GM12878 (cell line): ENCODE results near the gene TCF12. TPM values are rescaled to one million over a fixed set of nuclear protein-coding genes. Genes with fewer than 3 reads are reported as not detected.

ENCODE experiments used
- ATAC-seq: fragments of 200-7000 bp; cut with Tn5 transposase; 3 replicates; pipeline ENCODE4 v1.9.1; 2020; ENCODE audit warnings: mild to moderate bottlenecking, moderate library complexity
- BruUV-seq: library from RNA; stranded (reverse); fragments of 400-500 nt; replicated peaks from 2 replicates; lab custom pipeline; 2021; lab: Mats Ljungman, UMichigan
- CTCF ChIA-PET: fragments of 300-600 bp; sonication (Branson Sonifier 250); formaldehyde crosslinking; extraction: SDS; loops from one replicate; lab custom pipeline; 2021; ENCODE audit warnings: inconsistent platforms; lab: Yijun Ruan, JAX
- POLR2A ChIA-PET: fragments of 350-600 bp; formaldehyde crosslinking; extraction: SDS; loops from one replicate; lab custom pipeline; 2021; ENCODE audit warnings: inconsistent platforms; lab: Charles Lee
- RAD21 ChIA-PET: fragments of 300-600 bp; sonication (Branson Sonifier 250); formaldehyde crosslinking; loops from one replicate; lab custom pipeline; 2023; ENCODE audit warnings: antibody characterized with exemption; ENCODE audit not compliant: unreplicated experiment; lab: Charles Lee
- SMC1A ChIA-PET: fragments of 300-600 bp; sonication (Branson Sonifier 250); formaldehyde crosslinking; loops from one replicate; lab custom pipeline; 2023; ENCODE audit not compliant: unreplicated experiment, uncharacterized antibody; lab: Charles Lee
- DNase-seq: peaks from one replicate; pipeline ENCODE4 v3.0.0-alpha.2; 2011; ENCODE audit warnings: low read depth, low spot score
- FAIRE-seq: peaks from 3 replicates; lab custom pipeline; 2011; peaks lifted over from hg19 to GRCh38; lab: Jason Lieb, UNC
- H2AFZ ChIP-seq: 2 replicates; pipeline ENCODE4 v1.6.0; 2011; ENCODE audit warnings: low read depth, low read length, control low read depth; ENCODE audit not compliant: control insufficient read depth
- H3K27ac ChIP-seq: 2 replicates; pipeline ENCODE4 v1.5.1; 2011; ENCODE audit warnings: control low read depth; ENCODE audit not compliant: control insufficient read depth, insufficient read depth
- H3K27me3 ChIP-seq, 2 experiments: replicated peaks in 1 of 2; 2 replicates each; pipeline versions ENCODE4 v1.6.0 to v1.6.1; 2011; ENCODE audit warnings: low read length in 1 of 2; ENCODE audit not compliant: control insufficient read depth in 2 of 2, insufficient read depth in 2 of 2
- H3K36me3 ChIP-seq, 2 experiments: 2 replicates each; pipeline ENCODE4 v1.5.1; 2011; ENCODE audit warnings: low read length in 1 of 2; ENCODE audit not compliant: control insufficient read depth in 2 of 2, insufficient read depth in 2 of 2
- H3K4me1 ChIP-seq: 2 replicates; pipeline ENCODE4 v1.6.1; 2011; ENCODE audit warnings: mild to moderate bottlenecking, low read length, moderate library complexity, mixed read lengths; ENCODE audit not compliant: control insufficient read depth, insufficient read depth
- H3K4me2 ChIP-seq: 2 replicates; pipeline ENCODE4 v1.6.0; 2011; ENCODE audit warnings: control low read depth; ENCODE audit not compliant: control insufficient read depth, insufficient read depth
- H3K4me3 ChIP-seq: fragments of 200-600 bp; sonication (generic); 2 replicates; pipeline ENCODE4 v1.5.1; 2016
- H3K79me2 ChIP-seq: 2 replicates; pipeline ENCODE4 v1.6.0; 2011; ENCODE audit warnings: low read length; ENCODE audit not compliant: control insufficient read depth, insufficient read depth
- H3K9ac ChIP-seq: 2 replicates; pipeline ENCODE4 v1.8.0; 2011; ENCODE audit warnings: low read length, control low read depth, mixed read lengths; ENCODE audit not compliant: control insufficient read depth, insufficient read depth
- H3K9me3 ChIP-seq: replicated peaks from 3 replicates; pipeline ENCODE4 v1.5.1; 2011; ENCODE audit warnings: mild to moderate bottlenecking, low read length; ENCODE audit not compliant: control insufficient read depth, insufficient read depth
- H4K20me1 ChIP-seq: 2 replicates; pipeline ENCODE4 v1.6.0; 2011; ENCODE audit not compliant: control insufficient read depth, insufficient read depth
- EGR1 ChIP-seq, 2 experiments: IDR thresholded peaks; 1 replicate in 1 of 2; 2 replicates in 1 of 2; pipeline ENCODE4 v1.6.1; 2011 to 2012; ENCODE audit warnings: low read depth in 2 of 2, low read length in 2 of 2, borderline replicate concordance in 1 of 2, mild to moderate bottlenecking in 1 of 2, moderate library complexity in 1 of 2
- HDAC2 ChIP-seq: fragments of 200-600 bp; sonication (generic); IDR thresholded peaks from 2 replicates; pipeline ENCODE4 v1.6.1; 2017
- MYC ChIP-seq: IDR thresholded peaks from 2 replicates; pipeline ENCODE4 v1.6.1; 2011; ENCODE audit warnings: mild to moderate bottlenecking, low read length, moderate library complexity, inconsistent platforms; ENCODE audit not compliant: insufficient read depth, insufficient replicate concordance, insufficient read length, severe bottlenecking
- NBN ChIP-seq: fragments of 450-650 bp; IDR thresholded peaks from 2 replicates; pipeline ENCODE4 v1.6.1; 2016
- RCOR1 ChIP-seq: conservative IDR thresholded peaks from 2 replicates; pipeline ENCODE4 v1.6.1; 2012; ENCODE audit warnings: low read depth, low read length, improper control_type of control experiment
- SIN3A ChIP-seq: IDR thresholded peaks from 2 replicates; pipeline ENCODE4 v1.6.1; 2012; ENCODE audit warnings: low read depth, low read length, improper control_type of control experiment
- SIX5 ChIP-seq: IDR thresholded peaks from 2 replicates; pipeline ENCODE4 v1.6.1; 2011; ENCODE audit warnings: mild to moderate bottlenecking, low read depth, low read length, moderate library complexity; ENCODE audit not compliant: severe bottlenecking
- SMAD5 ChIP-seq: IDR thresholded peaks from 2 replicates; pipeline ENCODE4 v1.6.1; 2016; ENCODE audit warnings: antibody characterized with exemption, low read depth
- TAF1 ChIP-seq: IDR thresholded peaks from 2 replicates; pipeline ENCODE4 v1.6.1; 2011; ENCODE audit warnings: mild to moderate bottlenecking, low read depth, low read length, borderline replicate concordance
- WRNIP1 ChIP-seq: IDR thresholded peaks from 2 replicates; pipeline ENCODE4 v1.6.1; 2011; ENCODE audit warnings: low read depth, low read length, improper control_type of control experiment, borderline replicate concordance
- ZZZ3 ChIP-seq: IDR thresholded peaks from 2 replicates; pipeline ENCODE4 v1.6.1; 2011; ENCODE audit warnings: low read depth; ENCODE audit not compliant: control insufficient read depth, insufficient read length
- WGBS: methylation state at CpG from one replicate; pipeline ENCODE4 v1.1.6; 2016; ENCODE audit warnings: low lambda C conversion rate; ENCODE audit not compliant: insufficient replicate concordance, insufficient coverage; ENCODE audit errors: missing lambda C conversion rate; 5-methylcytosine and 5-hydroxymethylcytosine counted together
- in situ Hi-C: fragments of 300-500 bp; cut with MboI; formaldehyde crosslinking; loops from 9 replicates; pipeline ENCODE4 v1.14.3; 2018; ENCODE audit warnings: mixed read lengths
- intact Hi-C: fragments of 100-400 bp; cut with micrococcal nuclease; formaldehyde crosslinking; loops from one replicate; pipeline ENCODE4 v1.14.2; 2022; ENCODE audit not compliant: unreplicated experiment
- polyA plus RNA-seq, 11 experiments: library from polyadenylated mRNA; depleted of rRNA in 4 of 11; unstranded in 6 of 11; stranded (reverse) in 5 of 11; fragments of >200 nt; fragmentation: Nextera tagmentation in 4 of 11; fragmentation: Illumina TruSeq in 1 of 11; extraction: Ambion mirVana in 4 of 11; extraction: Trizol in 1 of 11; gene quantifications; 1 replicate in 1 of 11; 2 replicates in 10 of 11; pipeline versions ENCODE4 v1.2.1 to v1.2.3, GENCODE V29; 2011 to 2016; ENCODE audit warnings: inconsistent platforms in 2 of 11, missing spikeins in 2 of 11, low read depth in 1 of 11
- total RNA-seq, 4 experiments: library from RNA; depleted of rRNA in 3 of 4; stranded (reverse); fragments of >200 nt in 3 of 4; fragmentation: Illumina TruSeq in 1 of 4; extraction: Trizol in 1 of 4; gene quantifications; 2 replicates each; pipeline versions ENCODE4 v1.2.1 to v1.2.3, GENCODE V29; 2013 to 2021
- TF ChIP-seq, protein P1 (sequence below): fragments of 450-650 bp; formaldehyde crosslinking; IDR thresholded peaks from 2 replicates; pipeline ENCODE4 v1.5.0; 2022; ENCODE audit warnings: mild to moderate bottlenecking, missing genetic modification characterization
- TF ChIP-seq, protein P2 (sequence below): fragments of 450-650 bp; IDR thresholded peaks from 2 replicates; pipeline ENCODE4 v1.6.1; 2016; ENCODE audit warnings: mild to moderate bottlenecking

TCF12 gene
- total and polyA plus RNA-seq, 10 of the 15 experiments (the other 5 are each of a cell fraction or from before 2014, with no cell fraction given) = 8.2 to 70.9 (median 49.5) TPM

DNA sequence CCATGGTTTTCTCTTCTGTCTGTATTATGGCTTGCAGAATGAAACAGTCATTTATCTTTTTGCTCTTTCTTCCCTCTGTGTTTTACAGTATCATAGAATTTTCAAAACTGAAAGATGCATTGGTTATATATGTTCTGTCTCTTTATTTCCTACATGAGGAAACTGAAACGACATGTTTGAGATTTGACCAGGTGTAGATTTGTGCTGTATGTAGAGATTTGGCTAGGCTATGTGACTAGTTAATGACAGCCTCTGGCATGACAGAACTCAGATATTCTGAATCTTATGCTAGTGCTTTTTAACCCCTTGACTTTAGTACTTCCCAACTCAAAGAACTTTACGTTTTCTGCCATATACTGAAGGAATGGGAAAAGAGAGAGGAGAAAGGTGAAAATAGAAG lies 151.0 kb downstream of the TCF12 start:
- in situ Hi-C loops (no loop called here), intact Hi-C loops (no loop called here)
- peak; percentile 70 for FAIRE-seq
- H4K20me1 ChIP-seq = no peaks in the 10 kb centered on the region
- H3K79me2 ChIP-seq = peaks cover 6% of the 10 kb centered on the region
- ChIA-PET RAD21 (no interaction called here), POLR2A (interaction anchor here (1.0 kb wide), 1 partner anchor 8 kb away, joined by 3 read pairs; no protein-coding TSS in a partner anchor), CTCF (interaction anchor here (0.6 kb wide), 1 partner anchor 10 kb away, joined by 3 read pairs; no protein-coding TSS in a partner anchor), SMC1A (interaction anchor here (0.8 to 1.6 kb wide), 3 partner anchors 24 to 78 kb away, joined by 3 to 6 read pairs (median 4); no protein-coding TSS in a partner anchor)
- peaks cover 14% of the 10 kb centered on the region; the same call in 1 of the 2 replicates for H3K4me1 ChIP-seq
- no TSS peak for BruUV-seq
- H3K9ac ChIP-seq = no peak overlapping the region
- no peak for DNase-seq
- no peak overlapping the region for H2AFZ ChIP-seq
- ATAC-seq = peak; percentile 51
- H3K4me3 ChIP-seq = no peak overlapping the region
- H3K4me2 ChIP-seq = no peak overlapping the region
- TF ChIP-seq SMAD5 (no peak), NBN (no peak), MYC (no peak), SIN3A (no peak), RCOR1 (no peak), WRNIP1 (no peak), SIX5 (no peak), EGR1 (IDR thresholded peaks at IDR 0.05; ENCODE audit: borderline replicate concordance in 1 of 2, low read depth in 2 of 2, low read length in 2 of 2) (no peak), ZZZ3 (no peak), HDAC2 (no peak), TAF1 (no peak)
- TF ChIP-seq, protein P1, sequence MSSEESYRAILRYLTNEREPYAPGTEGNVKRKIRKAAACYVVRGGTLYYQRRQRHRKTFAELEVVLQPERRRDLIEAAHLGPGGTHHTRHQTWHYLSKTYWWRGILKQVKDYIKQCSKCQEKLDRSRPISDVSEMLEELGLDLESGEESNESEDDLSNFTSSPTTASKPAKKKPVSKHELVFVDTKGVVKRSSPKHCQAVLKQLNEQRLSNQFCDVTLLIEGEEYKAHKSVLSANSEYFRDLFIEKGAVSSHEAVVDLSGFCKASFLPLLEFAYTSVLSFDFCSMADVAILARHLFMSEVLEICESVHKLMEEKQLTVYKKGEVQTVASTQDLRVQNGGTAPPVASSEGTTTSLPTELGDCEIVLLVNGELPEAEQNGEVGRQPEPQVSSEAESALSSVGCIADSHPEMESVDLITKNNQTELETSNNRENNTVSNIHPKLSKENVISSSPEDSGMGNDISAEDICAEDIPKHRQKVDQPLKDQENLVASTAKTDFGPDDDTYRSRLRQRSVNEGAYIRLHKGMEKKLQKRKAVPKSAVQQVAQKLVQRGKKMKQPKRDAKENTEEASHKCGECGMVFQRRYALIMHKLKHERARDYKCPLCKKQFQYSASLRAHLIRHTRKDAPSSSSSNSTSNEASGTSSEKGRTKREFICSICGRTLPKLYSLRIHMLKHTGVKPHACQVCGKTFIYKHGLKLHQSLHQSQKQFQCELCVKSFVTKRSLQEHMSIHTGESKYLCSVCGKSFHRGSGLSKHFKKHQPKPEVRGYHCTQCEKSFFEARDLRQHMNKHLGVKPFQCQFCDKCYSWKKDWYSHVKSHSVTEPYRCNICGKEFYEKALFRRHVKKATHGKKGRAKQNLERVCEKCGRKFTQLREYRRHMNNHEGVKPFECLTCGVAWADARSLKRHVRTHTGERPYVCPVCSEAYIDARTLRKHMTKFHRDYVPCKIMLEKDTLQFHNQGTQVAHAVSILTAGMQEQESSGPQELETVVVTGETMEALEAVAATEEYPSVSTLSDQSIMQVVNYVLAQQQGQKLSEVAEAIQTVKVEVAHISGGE = no peak
- TF ChIP-seq, protein P2, sequence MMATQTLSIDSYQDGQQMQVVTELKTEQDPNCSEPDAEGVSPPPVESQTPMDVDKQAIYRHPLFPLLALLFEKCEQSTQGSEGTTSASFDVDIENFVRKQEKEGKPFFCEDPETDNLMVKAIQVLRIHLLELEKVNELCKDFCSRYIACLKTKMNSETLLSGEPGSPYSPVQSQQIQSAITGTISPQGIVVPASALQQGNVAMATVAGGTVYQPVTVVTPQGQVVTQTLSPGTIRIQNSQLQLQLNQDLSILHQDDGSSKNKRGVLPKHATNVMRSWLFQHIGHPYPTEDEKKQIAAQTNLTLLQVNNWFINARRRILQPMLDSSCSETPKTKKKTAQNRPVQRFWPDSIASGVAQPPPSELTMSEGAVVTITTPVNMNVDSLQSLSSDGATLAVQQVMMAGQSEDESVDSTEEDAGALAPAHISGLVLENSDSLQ = no peak
- H3K9me3 ChIP-seq = peaks cover 2% of the 10 kb centered on the region; the same call in 1 of the 3 replicates
- no peaks in the 10 kb centered on the region for H3K27me3 ChIP-seq
- 41% methylated on average over 2 of the region's 2 CpGs for WGBS
- H3K27ac ChIP-seq = 0 out of 2 replicates have a peak overlapping the region, but pooled peaks have one; percentile 4
- H3K36me3 ChIP-seq = no peaks in the 10 kb centered on the region
